Transverse colon (tissue), 4 donors: ENCODE data around the gene ZSWIM2.

Experiments used
- EP300 ChIP-seq: sonication (generic); formaldehyde crosslinking; IDR thresholded peaks from one replicate; pipeline ENCODE4 v1.6.1; 2017; ENCODE audit warnings: antibody characterized with exemption, low read depth
- POLR2A ChIP-seq: fragments of 450-650 bp; IDR thresholded peaks from one replicate; pipeline ENCODE4 v1.6.1; 2016; ENCODE audit warnings: antibody characterized with exemption, mild to moderate bottlenecking, moderate library complexity
- POLR2AphosphoS5 ChIP-seq, 3 donors: sonication (generic); formaldehyde crosslinking; IDR thresholded peaks; one replicate each; pipeline ENCODE4 v1.6.1; 2016; ENCODE audit warnings: antibody characterized with exemption in 3 of 3
- TF ChIP-seq, protein P1 (sequence below), 5 experiments: fragments of 200-600 bp in 3 of 5; fragments of 450-650 bp in 2 of 5; sonication (generic) in 3 of 5; IDR thresholded peaks; 1 replicate in 2 of 5; 2 replicates in 3 of 5; pipeline ENCODE4 v1.5.1; 2016 to 2017; ENCODE audit warnings: antibody characterized with exemption in 5 of 5, inconsistent platforms in 3 of 5, mild to moderate bottlenecking in 2 of 5, moderate library complexity in 1 of 5

DNA sequence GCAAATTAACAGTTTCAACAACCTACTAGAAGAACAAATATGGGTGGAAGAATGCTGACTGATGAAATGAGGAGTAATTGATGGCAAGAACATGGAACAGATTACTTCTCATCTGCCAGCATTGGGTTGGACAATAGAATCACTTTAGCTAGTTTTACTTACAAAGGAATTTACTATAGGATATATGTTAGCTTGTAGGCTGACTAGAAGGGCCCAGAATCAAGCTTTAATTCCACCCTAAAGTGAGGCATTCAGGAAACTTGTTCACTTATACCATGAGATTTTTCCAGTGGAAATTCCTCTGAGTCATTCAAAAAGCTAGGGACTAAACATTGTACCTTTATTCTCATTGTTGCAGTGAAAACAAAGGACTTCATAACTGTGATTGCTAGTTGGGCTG, 5.0 kb upstream of the ZSWIM2 start:
- TF ChIP-seq, protein P1, sequence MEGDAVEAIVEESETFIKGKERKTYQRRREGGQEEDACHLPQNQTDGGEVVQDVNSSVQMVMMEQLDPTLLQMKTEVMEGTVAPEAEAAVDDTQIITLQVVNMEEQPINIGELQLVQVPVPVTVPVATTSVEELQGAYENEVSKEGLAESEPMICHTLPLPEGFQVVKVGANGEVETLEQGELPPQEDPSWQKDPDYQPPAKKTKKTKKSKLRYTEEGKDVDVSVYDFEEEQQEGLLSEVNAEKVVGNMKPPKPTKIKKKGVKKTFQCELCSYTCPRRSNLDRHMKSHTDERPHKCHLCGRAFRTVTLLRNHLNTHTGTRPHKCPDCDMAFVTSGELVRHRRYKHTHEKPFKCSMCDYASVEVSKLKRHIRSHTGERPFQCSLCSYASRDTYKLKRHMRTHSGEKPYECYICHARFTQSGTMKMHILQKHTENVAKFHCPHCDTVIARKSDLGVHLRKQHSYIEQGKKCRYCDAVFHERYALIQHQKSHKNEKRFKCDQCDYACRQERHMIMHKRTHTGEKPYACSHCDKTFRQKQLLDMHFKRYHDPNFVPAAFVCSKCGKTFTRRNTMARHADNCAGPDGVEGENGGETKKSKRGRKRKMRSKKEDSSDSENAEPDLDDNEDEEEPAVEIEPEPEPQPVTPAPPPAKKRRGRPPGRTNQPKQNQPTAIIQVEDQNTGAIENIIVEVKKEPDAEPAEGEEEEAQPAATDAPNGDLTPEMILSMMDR (IDR thresholded peaks at IDR 0.05): no peak
- TF ChIP-seq POLR2AphosphoS5 (IDR thresholded peaks at IDR 0.05) (no peak), POLR2A (no peak), EP300 (no peak)
